Suppressor macrophage (primary cell): ENCODE measurements around the gene KIT.

Source experiments
- DNase-seq, 4 experiments: peaks; one replicate each; pipeline ENCODE4 v3.0.0-alpha.2; 2020 to 2022

Gene KIT

DNA sequence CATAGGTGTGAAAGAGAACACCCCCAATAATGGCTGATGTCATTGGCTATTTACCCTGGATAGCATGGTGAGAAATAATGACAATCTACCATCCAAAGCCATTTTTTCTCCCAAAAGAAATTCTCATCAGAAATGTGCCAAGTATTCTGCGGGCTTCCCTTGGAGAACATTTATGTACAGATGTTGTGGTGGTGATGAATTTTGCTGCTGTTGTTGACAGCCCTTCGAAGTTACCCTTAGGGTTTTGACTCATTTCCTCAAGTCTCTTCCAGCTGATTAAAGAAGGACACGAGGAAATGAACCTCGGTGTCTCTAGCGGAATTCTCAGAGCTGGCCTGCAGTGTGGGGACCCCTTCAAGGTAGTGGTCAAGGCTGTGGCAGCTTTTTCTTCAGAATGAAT lies 3.4 kb downstream of the KIT start:
- DNase-seq, result peak in 2 of 4 experiments; percentile 35 to 43

DNA sequence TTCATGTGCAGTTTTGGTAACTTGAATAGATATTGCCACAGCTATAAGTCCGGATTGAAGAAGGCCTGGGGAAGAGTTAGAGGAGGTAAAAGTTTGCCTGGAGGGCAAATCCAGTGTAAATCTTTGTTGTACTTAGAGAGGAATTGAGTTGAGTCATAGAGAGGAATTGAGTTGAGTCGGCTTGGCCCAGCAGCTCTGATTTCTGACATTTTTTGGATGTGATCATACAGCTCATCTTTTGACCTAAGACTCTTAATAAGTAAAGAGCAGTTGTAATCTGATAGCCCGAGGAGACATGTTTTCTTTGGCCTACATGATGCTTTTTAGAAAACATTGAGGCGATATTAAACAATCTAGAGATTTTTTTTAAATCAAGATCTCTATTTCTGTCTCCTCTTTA lies 3.9 kb downstream of the KIT start:
- DNase-seq, result peak in 2 of 4 experiments; percentile 12 to 19

DNA sequence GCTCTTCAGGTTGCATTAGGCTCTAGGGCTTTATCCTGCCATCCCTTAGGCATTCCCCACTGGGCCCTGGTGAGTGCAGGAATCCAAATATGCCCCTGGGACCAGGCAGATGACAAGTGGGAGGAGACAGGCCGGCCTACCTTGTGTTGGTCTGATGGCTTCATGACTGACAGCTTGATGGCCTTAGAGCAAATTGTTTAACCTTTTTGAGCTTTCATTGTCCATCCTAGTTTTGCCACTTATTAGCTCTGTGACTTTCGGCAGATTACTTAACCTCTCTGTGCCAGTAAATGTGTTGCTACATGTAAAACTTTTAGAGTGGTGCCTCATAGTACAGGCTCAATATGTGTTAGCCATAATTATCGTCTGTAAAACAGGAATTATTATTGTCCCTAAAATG lies 4.4 kb downstream of the KIT start:
- no peak for DNase-seq

DNA sequence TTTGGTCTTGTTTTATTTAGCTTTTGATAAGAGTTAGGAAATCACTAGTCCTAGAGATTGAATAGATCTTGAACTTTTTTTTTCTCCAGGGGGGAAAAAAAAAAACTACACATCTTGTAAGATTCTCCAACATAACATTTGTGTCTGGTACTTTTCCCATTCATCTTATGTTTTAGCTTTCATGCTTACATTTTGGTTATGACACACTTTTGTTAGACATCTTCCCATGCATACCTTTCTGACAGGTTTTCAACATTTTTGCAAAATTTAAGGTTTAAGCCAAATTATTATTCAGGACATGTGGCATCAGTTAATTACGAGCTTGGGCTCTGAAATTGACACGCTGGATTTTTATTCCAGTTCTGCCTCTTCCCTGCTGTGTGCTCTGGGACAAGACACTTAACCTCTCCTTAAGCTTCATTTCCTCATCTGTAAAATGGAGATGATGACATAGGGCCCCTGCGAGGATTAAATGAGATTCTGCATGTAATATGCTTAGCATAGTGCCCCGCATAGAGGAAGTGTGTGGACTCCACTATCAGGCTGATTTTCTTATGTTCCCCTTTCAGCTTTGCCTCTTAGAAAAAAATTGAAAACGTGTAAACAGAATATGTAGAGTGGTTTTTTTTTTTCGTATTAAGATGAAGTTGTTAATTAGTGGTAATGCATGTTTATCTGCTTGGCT lies 5.3 kb downstream of the KIT start:
- peak; percentile 68 to 87 (median 80) for DNase-seq

DNA sequence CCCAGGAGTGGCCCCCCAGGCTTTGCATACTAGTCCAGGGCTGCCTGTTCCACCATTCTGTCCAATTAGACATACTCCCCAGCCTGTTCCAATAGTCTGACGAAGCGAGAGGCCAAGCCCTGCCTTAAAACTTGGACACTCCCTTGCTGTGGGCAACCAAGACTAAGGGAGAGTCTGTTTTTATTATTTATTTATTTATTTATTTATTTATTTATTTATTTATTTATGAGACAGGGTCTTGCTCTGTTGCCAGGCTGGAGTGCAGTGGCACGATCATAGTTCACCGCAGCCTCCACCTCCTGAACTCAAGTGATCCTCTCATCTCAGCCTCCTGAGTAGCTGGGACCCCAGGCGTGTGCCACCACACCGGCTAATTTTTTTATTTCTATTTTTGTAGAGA lies 6.6 kb downstream of the KIT start:
- no peak for DNase-seq

DNA sequence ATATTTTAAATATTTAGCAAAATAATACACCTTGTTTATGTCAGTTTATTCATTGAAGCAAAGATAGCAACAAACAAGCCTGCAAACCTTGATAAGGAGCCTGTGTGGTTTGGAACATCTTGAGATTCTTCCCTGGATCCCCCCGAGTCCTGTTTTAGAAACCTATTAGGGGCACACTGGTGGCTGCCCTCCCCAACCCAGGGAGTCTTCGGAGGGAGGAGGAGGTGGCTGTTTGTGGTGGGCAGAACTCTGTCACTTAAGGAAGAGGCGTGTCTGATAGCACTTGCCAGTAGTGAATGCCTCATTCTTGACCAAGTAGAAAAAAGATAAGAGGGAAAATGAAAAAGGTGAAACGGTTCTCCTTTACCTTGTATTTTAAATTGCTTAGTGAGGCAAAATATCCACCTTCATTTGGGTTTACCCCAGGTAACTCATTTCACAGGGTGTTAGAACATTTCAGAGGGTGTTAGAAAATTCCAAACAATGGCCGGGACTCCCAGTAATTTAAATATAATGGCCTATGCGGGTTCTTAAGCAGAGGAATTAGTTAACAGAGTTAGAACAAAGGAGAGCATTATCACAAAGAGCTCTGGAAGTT lies 10.4 kb downstream of the KIT start:
- DNase-seq, result no peak

DNA sequence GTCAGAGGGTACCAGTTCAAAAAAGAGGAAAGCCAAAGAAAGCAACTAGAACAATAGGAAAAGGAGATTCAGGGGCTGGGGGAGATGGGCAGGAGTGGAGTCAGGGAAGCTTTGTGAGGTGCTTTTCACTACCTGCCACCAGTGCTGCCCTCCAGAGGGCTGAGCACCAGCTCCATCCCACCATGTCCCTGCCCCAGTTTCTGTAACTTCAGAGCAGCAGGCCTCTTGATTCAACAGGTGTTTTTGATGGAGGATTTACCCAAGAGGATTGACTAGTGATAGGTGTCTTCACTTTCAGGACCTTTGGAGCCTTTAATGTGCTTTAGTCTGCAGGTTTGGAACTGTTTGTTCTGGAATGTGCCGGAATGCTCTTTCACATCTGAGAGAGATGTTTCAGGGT lies 12.1 kb downstream of the KIT start:
- DNase-seq, result no peak

DNA sequence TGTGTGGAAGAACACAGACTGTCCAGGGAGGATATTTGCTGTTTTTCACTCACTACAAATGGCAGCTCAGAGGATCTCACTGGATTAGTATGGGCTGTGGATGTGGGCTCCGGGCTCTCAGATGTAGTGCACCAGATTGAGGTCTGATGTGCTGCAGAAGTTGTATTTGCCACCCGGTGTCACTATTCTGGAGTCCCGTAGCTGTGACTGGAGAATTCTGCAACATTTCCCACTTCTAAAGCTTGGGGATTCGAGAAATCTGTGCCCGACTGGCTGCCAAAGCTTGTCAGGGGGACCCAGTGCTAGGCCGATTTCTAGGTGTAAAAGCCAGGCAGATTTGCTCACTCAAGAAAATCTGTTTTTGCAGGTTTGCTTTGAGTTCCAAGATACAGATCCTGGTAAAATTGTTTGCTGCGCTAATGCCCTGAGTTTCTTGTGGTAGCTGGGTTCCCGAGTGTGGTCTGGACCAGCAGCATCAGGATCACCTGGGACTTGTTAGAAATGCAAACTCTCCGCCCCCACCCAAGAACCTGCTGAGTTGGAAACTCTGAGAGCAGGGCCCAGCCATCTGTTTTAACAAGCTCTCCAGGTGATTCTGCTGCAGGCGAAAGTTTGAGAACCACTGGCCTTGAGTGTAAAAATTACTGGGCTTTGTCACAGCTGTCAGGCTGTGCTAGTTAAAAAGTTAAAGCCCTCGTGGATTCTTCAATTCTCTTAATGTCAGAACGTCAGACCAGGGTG lies 18.1 kb downstream of the KIT start:
- DNase-seq, result no peak

DNA sequence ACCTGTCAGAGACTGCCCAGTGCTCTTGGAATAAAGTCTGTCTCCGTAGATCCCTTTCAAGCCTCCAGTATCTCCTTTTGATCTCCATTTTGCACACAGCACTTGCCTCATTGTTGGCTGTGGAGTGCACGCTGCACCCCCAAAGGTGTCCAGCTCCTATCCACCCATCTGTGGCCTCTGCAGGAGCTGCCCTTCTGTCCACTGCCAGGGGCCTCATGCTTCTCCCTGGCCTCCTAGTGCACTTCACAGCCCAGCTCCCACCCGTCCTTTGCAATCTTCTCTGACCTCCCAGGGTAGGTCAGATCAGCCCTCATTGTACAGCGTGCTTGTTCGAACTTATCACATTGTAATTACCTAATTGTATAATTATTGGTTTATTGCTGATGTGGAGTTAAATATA lies 18.9 kb downstream of the KIT start:
- DNase-seq, result no peak

DNA sequence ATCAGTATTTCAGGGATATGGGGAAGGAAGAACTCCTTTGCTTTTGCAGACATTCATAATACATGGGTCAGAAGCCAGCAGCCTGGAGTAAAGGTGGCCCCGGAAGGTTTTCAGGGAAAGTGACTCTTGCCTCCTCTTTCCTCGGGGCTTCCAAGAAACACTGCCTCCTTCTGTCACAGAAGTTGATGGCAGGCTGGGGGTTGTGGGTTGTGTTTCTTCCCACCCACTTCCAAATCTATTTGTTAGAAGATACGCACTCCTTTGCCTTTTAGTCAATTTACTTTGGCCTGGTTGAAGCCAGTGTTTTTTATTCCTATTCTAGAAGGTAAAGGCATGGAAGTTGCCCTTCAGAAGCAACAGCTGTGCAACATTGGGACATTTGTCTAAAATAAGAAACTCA lies 19.7 kb downstream of the KIT start:
- no peak for DNase-seq

DNA sequence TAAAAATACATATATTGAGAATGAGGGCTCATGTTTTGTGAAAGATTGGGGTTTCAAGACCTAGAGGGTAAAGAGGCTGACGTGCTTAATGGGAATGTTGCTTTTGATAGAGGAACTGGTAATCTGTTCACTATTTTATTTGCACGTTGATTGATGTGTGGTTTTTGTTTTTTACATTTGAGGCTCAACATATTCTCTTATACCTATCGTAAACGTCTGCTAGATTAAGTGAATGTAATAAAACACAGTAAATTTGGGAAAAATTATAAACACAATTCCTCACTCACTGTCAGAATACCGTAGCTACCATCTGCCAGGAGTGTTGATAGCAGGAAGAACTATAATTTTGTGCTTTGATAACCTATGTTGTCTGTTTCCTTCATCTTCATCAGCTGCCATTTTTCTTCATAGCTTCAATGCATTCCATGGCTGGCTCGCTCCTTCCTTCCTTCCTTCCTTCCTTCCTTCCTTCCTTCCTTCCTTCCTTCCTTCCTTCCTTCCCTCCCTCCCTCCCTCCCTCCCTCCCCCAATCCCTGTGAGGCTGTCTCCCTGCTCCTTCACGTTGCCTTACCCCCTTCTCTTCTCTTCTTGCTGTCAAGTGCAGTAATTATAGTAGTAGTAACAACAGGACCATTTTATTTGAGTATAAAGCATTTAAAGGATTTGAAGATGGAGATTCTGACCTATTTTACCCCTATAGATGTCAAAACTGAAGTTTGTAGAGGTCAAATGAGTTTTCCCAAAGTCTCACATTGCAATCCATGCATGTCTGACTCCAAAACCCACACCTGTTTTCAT lies 20.3 kb downstream of the KIT start:
- no peak for DNase-seq

DNA sequence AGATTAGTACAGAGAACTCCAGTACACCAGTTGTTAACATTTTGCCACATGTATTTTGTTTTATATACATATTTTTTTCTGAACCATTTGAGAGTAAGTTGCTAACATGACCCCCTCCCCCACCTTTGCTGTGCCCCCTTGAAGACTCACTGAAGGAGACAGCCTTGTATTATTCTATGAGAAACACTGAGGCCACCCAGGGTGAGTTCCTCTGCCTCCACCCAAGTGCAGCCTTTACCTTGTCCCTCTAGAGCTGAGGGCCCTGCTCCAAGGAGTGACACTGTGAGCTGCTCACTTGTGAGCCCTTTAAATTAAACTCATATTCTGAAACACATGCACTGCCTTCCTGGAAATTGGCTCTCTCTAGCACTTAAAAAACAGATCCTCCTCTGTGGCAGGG lies 21.1 kb downstream of the KIT start:
- no peak for DNase-seq

DNA sequence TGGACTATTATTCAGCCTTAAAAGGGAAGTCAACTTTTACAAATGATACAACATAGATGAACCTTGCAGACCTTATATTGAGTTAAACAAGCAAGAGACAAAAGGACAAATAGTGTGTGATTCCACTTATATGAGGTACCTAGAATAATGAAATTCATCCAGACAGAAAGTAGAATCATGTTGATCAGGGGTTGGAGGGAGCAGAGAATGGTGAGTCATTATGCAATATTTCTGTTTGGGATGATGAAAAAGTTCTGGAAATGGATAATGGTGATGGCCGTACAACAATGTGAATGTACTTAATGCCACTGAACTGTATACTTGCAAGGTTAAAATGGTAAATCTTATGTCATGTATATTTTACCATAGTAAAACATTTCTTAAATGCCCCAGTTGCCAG lies 22.1 kb downstream of the KIT start:
- DNase-seq, result no peak

DNA sequence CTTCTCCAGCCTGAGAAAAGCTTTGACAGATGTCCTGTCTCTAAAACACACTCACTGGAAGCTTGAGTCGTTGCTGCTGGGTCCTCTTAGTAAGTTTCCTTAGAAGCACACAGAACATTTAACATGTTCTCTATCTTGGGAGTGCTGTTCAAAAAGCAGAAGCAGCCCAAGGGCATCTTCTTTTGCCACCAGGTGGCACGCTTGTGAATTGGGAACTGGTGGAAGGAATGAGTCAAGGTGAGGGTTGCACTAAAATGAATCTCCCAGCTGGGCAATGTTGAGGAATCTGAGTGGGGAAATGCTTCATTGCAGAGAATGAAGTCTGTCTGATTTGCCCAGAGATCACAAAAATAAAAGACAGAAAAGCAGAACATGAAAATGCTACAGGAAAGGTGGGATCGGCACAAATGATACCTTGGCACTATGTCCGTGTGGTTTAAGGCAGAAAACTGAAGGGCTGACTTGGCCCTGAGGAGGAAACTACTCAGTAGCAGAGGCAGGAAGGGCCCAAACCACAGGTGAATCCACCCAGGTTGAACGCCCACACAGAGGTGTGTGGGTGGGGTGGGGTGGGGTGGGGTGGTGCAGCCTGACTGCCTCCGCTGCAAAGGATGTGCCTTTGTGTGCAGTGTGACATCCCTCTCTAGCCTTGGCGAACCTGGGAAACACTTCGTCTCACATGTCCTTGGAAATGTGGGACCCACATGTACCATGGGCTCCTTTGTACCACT lies 26.0 kb downstream of the KIT start:
- peak; percentile 80 to 82 (median 80) for DNase-seq

DNA sequence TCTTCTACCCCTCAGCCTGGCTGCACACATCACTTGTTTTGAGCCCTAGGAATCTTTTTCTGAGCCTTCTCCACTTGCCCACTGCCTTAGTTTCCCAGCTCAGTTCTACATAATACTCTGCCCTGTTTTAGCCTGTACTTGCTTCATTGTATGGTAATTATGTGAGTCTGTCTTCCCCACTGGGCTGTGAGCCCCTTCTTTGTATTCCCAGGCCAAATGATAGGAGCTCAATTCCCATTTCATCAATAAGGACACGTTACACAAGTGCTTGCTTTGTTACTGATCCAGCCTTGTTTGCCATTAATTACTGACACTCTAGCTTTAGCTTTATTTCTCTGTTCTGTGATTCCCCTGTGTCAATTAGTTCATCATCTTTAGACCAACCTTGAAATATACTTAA lies 28.1 kb downstream of the KIT start:
- no peak for DNase-seq

DNA sequence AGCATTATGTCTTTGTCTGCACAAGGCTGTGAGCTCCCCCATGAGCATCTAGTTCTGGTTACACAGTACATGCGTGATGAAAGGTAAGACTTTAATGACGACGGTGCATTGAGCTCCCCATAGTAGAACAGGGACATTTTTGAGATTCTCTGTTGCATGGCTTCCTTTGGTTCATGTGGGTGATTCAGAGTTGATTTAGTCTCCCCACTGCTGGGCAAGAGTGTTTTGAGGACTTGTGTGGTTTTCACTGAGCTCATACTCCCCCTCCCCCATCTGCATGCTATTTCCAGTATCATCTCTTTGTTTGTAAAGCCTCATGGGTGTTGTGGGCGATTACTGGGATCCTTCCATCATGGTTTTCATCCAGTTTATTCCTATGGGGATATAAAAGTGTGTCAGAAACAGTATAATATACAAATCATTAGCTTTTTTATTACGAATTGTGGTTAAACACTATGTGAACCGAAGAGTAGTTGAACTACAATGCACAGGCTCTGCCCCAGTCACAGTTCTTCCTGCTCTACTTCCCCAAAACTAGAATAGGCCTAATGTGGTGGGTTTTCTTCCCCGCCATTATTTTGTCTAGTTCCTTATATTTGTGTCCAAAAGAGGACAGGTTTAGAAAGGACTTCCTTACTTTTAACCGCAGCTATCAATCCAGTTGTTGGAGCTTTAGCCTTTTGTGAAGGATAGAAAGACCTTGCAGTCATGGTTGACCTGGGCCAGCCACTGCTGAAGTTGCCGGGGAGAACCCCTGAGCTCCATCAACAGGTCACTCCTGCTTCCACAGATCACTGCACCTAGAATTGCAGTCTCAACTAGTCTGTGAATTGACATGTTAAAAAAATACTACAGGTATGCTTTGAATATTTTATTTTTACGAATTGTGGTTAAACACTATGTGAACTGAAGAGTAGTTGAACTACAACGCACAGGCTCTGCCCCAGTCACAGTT lies 30.4 kb downstream of the KIT start:
- DNase-seq, result peak; percentile 53 to 74 (median 63)

DNA sequence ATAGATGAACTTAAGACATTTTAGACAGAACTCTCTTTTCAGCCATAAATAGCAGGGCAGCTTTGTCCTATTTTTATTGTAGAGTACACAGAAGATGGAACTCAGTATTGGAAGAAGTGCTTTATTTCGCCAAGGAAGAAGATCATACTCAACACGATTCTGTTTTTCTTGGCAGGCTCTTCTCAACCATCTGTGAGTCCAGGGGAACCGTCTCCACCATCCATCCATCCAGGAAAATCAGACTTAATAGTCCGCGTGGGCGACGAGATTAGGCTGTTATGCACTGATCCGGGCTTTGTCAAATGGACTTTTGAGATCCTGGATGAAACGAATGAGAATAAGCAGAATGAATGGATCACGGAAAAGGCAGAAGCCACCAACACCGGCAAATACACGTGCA lies 37.6 kb downstream of the KIT start:
- no peak for DNase-seq

DNA sequence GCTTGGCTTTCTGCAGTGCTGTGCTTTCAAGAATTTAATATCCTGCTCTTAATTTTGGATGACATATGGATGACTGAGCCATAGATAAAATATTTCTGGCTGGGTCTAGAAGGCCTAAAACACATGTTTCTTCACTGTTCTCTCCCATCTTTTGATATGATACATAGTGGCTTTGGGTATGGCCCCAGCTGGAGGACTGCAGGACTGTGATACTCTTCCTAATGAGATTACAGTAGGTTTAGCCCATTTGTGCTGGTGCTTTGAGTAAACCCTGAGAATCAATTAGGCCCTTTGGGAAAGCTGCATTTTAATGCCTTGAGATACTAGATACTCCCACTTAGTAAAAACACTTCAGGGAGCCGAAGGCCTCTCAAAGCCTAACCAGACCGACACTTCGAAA lies 38.0 kb downstream of the KIT start:
- no peak for DNase-seq

DNA sequence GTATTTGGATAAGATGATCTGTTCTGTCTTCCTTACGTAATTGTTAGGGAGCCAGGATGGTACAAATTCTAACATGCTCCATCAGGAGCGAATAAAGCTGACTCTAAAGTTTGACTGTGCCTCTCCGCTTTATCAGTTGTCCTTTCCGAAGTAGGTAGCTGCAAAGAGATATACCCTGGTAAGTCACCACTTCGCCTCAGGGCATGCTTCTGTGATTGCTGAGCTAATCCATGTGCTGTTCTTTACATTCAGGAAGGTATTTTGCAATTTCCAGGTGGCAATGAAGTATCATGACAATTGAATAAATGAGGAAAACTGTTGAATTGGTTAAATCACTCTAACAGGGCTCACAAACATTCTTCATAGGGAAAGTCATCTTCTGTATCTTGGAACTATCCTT lies 38.9 kb downstream of the KIT start:
- no peak for DNase-seq

DNA sequence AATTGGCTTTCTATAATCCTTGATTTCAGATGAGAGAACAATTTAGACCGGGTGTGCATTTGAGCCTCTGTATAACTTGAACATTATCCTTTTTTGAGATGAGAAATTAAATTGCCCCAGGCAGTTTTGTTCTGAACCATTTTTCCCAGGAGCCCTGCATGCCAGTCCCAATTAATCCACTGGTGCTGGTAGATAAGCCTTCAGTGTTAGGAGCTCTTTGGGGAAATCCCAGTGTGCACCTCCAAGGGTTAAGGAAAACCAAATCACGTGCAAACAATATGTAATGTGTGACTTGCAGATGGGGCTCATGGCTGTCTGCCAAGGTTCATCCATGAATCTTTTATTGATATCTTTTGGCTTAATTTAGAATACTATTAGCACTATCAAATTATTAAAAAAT lies 43.2 kb downstream of the KIT start:
- no peak for DNase-seq

DNA sequence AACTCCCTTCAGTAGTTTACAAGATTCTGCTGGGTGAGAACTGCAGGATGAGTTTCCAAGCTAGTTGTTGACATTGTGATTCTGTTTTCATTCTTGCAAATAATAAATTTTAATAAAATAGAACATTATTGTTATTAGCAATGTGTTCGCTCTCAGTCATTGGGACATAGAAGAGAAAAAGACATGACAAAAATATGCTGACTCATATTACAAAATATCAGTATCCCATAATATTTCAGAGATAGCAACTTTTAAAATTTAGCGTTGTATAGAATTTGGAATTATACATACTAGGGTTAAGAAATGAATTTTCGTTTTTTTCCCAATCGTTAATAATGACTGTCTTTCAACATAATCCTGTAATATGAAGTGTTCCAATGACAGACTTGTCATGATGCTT lies 45.4 kb downstream of the KIT start:
- no peak for DNase-seq
